DMS53 treated with DMSO at 0.1 percent for 48 hours (cell line): ENCODE measurements around the gene GRN.
"Not testable (repeated sequence)": the region's sequence is repeated elsewhere in the genome, so short reads cannot be mapped to it uniquely, and the experiment has no call there.

Experiments
- DNase-seq: peaks from one replicate; lab custom pipeline; 2025; ENCODE audit not compliant: unreplicated experiment; lab: John Stamatoyannopoulos, UW

GRN gene

GRCh38 chr17:44321246-44322120, 23.6 kb upstream of the GRN start:
- DNase-seq = no peak

DNA sequence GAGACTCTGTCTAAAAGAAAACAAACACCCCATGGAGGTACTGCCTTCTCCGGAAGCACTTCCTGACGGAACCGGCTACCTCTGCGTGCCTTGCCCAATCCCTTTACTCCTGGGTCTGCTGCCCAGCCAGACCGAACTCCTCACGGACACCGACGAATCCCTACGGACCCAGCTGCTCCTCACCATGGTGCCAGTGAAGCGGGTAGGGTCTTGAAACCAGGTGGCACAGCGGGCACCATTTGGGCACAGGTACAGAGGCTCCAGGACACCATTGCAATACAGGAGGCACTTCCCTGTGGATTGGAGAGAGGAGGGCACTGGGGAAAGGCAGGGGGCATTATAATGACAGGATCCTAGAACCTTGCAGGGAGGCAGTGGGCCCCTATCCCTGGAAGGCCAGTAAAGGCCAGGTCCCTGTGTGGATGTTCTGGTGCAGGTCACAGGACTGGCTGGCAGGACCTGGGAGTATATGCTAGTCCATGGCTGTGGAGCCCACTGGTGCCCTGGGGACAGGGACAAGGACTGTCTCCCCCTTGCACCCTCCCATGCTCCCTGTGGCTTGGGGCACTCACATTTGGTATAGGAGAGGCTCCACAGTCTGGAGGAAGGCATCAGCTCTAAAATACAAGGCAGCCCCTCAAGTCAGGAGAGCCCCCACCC, 22.7 kb upstream of the GRN start:
- no peak for DNase-seq

DNA sequence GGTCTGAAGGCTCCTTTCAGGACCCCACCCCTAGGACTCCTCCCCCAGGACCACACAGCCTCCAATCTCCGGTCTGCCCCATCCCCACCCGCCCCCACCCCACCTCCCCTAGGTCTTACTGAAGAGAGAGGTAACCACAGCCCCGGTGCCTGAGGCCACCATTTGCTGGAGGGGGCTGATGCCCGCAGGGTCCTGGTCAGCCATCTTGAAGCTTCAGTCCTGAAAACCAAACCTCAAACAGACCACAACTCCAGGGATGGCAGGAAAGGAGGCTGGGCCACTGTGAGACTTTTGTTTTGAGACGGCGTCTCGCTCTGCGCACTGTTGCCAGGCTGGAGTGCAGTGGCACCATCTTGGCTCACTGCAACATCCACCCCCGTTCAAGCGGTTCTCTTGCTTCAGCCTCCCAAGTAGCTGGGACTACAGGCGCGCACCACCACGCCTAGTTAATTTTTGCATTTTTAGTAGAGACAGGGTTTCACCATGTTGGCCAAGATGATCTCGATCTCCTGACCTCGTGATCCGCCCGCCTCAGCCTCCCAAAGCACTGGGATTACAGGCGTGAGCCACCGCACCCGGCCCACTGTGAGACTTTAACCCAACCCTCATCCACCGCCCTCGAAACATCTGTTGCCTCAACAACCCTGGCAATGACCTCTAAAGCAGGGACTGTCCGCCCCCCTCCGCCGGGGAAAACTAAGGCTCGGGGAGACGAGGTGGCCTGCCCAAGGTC, 21.6 kb upstream of the GRN start:
- no peak for DNase-seq

DNA sequence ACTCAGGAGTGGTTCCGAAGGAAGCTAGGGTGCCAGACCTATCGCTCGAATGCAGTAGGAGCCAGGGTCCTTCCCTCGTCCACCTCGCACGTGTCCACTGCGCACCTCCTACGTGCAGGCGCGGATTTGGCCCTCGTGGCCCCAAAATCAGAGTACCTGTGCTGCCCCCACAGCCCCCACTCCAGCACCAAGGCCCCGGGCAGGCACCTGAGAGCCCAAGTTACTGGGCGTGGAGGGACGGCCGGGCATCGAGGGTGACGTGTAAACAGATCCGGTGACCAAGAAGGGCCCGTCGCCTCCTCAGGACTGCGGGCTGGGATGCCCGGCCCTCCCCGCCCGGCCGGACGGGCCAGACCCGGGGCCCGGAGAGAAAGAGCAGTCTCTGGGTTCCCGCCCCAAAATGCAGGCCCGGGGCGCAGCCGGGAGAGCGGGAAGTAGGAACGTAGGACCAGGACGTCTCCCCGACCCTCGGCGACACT, 21.0 kb upstream of the GRN start:
- DNase-seq = no peak

- peak; percentile 90 for DNase-seq
These were observed 20.4 kb upstream of the GRN start, which contains the start of gene SLC25A39 for GRCh38 chr17:44324571-44325275. SLC25A39 (minus strand) TSS chr17:44324823; CDS start chr17:44323562, 1,261 bp downstream.

DNA sequence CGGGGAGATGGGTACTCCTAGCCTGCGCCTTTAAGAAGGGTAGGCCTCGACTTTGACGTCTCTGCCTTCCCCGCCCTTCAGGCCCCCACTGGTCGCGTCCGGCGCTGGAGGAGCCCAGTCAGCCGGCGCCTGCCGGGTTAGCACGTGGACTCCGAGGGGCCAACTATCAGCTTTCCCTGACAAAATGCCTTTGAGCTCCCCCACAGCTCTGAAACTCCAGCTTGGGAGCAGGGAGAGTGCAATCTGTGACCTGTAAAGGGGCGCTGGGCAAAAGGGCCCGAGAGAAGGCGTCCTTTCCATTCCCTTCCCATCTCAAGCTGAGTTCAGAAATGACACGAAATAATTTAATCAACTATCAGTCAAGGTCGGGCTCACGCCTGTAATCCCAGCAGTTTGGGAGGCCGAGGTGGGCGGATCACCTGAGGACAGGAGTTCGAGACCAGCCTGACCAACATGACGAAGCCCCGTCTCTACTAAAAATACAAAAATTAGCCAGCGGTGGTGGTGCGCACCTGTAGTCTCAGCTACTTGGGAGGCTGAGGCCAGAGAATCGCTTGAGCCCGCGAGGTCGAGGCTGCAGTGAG, 18.1 kb upstream of the GRN start:
- DNase-seq = peak; percentile 97

GRCh38 chr17:44327715-44328449, 17.2 kb upstream of the GRN start:
- DNase-seq = no peak

DNA sequence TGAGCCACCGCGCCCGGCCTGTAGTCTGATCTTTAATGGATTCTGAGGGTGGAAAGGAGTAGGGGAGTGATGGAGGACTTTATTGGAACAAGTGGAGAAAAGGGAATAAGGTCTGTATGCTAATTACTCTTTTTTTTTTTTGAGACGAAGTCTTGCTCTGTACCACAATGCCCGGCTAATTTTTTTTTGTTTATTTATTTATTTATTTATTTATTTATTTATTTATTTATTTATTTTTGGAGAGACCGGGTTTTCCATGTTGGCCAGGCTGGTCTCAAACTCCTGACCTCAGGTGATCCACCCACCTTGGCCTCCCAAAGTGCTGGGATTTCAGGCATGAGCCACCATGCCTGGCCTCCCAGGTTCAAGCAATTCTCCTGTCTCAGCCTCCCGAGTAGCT, 15.6 kb upstream of the GRN start:
- not testable (repeated sequence) for DNase-seq

- not testable (repeated sequence) for DNase-seq
These were observed 14.8 kb upstream of the GRN start for GRCh38 chr17:44330263-44330662.

DNA sequence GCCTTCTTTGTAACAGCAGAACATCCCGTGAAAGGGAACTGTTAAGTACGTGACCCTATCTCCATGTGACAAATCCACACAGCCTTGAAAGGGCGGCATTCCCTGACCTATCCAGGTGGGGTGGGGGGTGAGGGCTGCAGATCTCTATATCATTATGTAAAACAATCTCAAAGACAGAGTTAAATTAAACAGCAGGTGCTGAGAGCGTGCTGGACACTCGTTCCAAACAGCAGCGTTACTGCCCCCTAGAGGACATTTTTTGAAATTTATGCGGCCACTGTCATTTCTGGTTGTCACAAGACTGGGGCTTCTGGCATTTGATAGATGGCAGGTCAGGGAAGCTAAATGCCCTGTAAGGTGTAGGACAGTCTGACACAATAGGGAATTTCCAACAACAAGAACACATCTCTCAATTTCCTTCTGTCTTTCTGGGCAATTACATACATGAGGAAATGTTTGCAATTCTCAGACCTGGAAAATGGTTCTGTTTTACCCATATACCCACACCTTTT, 13.8 kb upstream of the GRN start:
- DNase-seq = peak; percentile 90

- DNase-seq = no peak
These were observed 11.7 kb upstream of the GRN start for GRCh38 chr17:44333371-44333770.

DNA sequence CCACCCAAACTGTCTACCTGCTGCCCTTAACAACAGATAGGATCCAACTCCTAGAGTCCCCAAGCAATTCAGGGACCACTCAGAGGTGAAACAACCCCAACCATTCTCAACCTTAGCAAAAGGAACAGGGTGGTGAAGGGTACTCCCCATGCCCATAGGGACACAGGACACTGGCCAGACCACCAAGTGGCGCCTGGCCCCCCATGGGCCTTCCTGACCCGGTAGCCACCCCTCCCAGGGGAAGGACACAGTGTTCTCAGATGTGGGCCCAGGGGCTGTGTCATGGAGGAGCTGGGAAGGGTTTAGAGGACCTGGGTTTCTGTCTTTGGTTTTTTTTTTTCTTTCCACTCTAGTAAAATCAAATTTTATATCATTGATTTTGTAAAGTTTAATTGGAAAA, 10.8 kb upstream of the GRN start:
- DNase-seq = no peak

DNA sequence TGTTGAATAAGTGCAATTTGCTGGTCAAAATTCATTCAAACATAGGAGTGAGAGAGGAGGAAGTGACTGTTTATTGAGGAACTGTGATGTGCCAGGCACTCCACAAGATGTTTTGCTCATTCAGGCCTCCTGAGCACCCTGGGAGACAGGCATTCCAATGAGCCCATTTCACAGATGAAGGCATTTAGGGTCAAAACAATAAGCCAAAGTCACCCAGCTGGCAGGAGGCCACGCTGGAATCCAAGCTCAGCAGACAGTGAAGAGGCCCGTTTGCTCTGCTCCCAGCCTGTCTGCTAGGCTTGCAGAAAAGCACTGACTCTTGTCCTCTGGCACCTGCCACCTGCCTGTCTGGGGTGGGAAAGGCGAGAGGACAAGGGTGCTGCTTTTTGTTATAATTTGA, 10.4 kb upstream of the GRN start:
- DNase-seq = no peak

DNA sequence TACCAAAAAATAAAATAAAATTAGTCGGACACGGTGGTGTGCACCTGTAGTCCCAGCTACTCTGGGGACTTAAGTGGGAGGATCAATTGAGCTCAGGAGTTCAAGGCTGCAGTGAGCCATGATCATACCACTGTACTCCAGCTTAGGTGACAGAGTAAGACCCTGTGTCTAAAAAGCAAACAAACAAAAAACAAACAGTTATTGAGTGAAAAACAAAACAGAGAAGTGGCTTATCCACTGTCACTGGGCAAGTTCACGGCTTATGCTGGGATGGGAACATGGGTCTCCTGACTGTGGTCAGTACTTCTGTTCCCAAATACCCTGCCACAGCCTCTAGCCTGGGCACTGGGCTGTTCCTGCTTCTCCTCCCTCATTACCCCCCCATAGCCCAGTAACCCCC, 9.5 kb upstream of the GRN start:
- DNase-seq = no peak

GRCh38 chr17:44335968-44336367, 9.1 kb upstream of the GRN start:
- DNase-seq = no peak

DNA sequence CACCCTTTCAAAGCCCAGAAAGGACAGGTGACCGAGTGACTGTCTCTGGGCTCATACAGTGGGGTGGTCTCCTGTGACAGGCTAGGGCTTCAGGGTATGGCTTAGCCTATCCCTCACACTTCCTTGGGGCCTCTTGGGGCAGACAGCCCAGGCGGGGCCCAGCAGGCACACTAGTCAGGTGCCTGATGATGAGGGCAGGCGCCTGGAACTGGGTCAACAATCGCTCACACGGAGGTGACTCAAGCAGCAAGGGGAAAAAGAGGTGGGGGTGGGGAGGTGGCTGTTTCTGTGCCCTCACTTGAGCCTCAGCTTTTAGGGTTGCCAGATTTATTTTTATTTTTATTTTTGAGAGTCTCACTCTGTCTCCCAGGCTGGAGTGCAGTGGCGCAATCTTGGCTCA, 6.4 kb upstream of the GRN start:
- DNase-seq = no peak

DNA sequence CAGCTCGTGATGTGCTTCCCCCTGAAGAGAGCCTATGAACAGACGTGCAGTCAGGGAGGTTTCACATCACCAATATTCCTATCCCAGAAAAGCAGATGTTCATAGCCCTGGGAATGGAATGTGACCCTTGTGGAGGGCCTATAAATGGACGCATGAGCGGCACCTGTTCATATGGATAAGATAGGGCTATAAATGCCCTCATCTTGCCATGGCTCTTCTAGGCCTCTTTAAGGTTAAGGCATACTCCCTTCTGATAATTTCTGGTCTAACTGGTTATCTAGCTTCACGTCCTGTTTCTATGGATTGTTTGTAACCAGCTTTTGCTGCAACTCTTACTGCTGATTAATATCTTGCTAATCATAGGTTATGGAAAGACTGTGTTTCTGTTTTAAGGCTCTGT, 4.5 kb upstream of the GRN start:
- DNase-seq = not testable (repeated sequence)

DNA sequence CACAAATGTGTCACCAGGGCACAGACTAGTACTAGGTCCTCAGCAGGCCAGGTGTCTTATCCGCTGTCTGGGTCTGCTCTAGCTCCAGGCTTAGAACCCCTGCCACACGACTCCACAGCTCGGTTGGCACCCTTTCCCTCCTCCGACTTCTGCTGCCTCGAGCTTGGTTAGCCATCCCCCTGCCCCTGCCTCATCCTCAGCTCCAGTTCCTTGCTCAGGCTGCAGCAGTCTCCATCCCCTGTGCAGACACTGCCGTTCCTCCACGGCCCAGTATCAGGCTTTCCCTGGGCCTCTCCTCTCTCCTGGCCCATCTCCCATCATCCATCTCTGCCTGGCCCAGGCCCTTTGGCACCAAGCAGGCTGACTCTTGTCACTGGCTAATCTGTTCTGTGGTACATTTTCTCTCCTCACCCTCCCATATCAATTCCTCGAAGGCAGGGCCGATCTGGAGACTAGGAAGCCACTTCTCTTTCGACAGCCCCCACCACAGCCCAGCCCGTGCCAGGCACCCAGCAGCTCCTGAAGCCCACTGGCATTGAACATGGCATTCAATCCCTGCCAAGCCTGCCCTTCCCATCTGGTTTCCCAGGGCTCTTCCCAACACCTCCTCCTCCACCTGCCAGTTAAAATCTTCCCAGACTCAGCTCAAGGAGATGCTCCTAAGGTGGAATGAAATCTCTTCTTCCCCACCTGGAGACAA, 1.4 kb upstream of the GRN start:
- no peak for DNase-seq

- peak; percentile 40 for DNase-seq
These were observed 438 bp downstream of the GRN start for GRCh38 chr17:44345454-44346026.
